Stimulated activated CD4-positive, alpha-beta T cell treated with anti-CD3 and anti-CD28 coated beads, TNF-alpha, amount 100 ng/mL, for 4 hours (primary cell): Measurements from ENCODE around the gene GLS.
"Not testable (repeated sequence)": the region's sequence is repeated elsewhere in the genome, so short reads cannot be mapped to it uniquely, and the experiment has no call there.

ENCODE experiments used
- DNase-seq, 3 experiments: peaks; one replicate each; pipeline ENCODE4 v3.0.0-alpha.2; 2020; ENCODE audit warnings: low read depth in 3 of 3

The GLS gene

DNA sequence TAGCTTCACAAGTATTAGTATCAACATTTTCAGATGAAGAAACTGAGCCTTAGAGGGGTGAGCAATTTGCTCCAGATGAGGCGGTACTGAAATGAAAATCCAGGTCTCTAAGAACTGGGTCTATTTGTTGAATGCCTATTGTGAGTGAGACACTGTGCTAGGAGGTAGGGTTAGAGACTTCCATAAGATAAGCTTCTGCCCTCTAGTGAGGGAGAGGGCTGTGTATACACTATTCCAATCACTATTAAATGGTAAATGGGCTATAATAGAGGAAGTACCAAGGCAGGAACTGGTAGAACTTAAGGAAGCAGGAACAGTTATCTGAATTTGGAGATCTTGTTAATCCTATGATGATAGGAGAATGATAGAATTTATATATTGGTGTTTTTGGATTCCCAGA is 23.6 kb upstream of the GLS start:
- no peak for DNase-seq

DNA sequence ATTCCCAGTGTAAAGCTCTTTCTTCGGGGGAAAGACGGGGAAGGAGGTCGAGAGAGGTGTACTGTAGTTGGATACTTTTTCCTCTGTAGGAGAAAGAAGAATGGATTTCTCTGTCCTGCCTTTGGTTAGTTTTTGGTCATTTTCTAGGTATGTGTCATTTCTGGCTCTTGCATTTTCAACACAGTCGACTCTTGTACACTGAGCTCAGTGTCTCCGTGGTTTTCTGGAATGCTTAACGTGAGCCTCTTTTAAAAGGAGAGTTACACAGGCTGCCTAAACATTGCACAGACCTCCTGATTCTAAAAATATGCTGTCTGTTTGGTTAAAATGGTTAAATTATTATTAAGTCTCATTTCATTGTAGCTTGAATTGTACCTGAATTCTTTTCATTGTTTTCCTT is 21.8 kb upstream of the GLS start:
- DNase-seq: no peak

DNA sequence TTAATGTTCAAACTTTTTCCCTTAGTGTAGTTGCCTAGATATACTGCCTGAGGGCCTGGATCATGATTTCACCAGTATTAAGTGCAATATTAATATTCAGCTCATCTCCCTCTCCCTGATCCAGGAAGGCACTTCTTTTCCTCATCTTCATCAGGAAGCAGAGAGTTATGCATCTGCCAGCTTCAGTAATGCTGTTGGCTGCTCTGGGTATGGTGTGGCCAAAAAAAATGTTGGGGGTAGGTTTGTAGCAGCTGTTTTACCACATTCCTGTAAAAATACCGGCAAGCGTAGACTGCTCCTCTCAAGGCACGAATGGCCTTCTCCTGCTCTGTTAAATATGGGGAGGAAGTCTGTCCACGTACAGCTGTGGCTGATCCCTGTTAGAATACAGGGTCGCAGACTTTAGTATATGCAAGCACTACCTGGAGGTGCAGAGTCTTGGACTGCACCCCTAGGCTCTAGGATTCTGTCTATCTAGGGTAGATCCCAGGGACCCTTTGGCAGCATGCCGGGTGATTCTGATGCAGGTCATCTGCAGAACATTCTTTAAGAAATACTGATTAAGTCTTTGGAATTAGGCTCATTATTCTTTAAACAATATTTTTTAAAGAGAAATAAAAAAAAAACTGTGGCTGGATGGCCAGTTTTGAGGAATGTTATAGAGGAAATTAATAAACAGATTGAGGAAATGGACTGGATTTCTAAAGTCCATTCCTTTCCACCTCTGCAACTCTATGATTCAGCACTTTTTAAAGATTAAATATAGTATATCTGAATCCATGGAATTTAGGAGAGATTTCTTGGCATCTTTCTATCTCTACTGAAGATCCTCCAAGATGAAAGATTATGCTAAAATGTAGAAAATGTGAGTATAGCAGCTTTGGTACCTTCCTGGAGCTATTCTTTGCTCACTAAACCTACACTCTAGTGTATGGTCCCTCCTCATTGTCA is 21.0 kb upstream of the GLS start:
- no peak for DNase-seq

DNA sequence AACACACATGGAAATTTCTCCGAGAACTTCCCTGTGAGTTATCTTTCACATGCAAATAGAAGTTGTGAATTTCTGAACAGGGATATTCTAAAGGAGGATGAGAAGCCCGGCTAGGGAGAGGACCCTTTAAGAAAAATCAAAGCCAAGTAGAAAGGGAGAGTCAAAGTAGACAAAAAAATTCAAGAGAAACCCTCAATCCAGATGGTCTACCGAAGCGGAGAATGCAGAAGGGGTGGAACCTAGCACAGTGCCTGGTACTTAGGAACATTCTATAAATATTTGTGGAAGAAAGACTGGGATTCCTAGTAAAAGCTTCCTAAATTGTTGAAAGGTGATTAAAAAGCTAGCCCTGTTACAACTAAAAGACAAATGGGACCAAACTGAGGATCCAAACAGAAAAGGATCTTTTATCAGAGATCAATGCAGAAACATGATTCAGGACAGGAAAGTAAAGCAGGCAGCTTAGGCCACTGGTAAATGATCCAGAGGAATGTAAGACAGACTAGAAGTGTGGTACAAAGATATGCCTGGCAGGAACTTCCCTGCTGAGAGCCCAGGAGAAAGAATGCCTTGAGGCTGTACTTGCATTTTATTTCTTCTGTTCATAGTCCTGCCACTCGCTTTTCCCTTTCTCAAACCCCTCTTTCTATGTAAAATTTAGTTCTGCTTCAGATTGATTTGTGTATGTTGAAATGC is 19.5 kb upstream of the GLS start:
- DNase-seq: no peak

DNA sequence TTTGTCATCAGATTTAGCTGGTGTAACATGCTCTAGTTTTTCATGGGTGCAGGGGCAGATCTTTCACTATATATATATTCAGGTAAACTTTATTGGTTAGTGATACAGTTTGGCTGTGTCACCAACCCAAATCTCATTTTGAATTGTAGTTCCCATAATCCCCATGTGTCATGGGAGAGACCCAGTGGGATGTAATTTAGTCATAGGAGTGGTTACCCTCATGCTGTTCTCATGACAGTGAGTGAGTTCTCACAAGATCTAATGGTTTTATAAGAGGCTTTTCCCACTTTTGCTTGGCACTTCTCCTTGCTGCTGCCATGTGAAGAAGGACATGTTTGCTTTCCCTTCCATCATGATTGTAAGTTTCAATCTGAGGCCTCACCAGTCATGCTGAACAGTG is 18.5 kb upstream of the GLS start:
- DNase-seq: not testable (repeated sequence)

DNA sequence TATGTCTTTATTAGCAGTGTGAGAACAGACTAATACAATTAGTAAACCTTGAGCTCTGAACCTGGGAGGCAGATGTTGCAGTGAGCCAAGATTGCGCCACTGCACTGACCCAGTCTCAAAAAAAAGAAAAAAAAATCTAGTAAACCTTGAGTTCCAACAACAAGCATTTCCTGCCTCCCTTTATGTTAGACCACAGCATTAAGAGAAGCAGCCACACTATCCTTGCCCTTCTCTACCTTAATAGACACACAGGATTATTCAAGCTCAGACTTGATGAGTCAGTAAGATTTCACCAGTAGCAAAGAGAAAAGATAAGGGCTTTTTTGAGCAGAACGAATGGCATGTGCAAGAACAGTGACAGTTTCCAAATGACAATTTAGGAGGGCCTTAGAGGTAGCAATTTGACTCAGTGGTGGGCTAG is 18.0 kb upstream of the GLS start:
- DNase-seq: no peak

DNA sequence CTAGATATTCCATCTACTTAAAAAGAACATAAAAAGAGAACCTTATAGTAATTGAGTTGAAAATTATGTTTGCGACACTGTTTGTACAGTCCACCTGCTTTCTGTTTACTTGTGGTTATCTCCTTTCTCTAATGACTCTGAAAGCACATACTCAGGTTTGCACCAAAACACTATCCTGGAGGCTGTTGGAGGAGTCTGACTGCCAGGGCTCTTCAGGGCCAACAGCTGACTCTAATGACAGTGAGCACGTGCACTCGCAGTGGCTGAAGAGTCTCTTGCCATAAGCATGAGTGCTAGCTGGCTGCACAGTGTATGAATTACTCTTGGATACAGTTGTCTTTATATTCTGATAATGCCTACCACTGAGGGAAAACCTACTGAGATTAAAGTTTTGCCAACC is 16.7 kb upstream of the GLS start:
- no peak for DNase-seq

DNA sequence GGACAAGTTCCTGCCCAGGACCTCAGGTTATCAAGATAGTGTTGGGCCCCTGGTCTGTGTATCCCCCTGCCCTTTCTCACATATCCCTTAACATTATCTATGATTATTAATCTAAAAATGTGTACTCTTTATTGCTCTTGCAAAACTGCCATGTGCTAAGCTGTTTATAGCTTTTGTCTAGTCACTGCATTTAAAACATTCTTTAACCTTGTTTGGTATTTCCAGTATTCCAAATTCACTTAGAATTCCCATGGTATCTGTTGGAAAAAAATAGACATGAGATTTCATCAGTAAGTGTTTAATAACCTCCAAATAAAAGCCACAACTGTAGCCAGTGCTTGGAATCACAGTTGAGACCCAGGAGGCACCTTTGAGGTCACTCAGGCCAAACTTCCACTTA is 16.2 kb upstream of the GLS start:
- no peak for DNase-seq

DNA sequence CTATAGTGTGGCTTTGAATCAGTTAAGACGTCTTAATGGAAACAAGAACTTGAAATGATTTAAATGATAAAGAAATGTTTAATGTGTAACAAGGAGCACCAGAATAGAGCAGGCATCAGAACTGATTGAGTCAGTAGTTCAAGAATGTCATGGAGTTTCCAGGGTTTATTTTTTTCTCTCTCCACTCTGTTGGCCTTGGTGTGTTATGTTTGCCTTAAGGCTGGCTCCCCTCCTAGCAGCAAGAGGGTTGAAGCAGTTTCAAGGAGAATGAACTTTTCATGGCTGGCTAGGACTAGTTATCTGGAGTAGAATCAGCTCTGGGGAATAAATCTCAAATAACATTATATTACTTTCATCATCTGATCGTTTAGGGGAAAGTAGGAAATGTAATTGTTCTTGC is 13.4 kb upstream of the GLS start:
- DNase-seq: no peak

DNA sequence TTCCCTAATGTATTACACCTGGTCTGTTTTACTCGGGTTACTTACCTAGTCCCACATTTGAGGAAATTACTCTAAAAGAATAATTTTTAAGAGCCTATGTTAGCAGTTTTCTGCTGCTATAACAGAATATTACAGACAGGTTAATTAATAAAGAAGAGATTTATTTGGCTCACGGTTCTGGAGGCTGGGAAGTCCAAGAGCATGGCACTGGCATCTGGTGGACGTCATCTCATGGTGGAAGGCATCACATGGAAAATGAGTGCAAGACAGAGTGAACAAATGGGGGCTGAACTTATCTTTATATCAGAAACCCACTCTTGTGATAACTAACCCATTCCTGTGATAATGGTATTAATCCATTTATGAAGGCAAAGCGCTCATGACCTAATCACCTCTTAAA is 12.8 kb upstream of the GLS start:
- DNase-seq: no peak

DNA sequence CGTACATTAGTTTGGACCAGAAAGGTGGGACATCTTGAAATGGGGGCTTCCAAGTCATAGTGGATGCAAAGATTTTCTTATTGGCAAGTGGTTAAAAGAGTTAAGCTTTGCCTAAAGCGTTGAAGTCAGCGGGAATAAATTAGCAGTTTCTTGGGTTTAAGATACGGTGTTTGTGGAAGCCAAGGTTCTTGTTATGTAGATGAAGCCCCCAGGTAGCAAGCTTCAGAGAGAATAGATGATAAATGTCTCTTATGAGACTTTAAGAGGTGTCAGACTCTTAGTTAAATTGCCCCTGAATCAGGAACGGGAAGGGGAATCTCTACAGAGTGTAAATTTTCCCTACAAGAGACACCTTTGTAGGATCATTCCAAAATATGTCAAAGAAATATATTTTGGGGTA is 10.9 kb upstream of the GLS start:
- DNase-seq: no peak

DNA sequence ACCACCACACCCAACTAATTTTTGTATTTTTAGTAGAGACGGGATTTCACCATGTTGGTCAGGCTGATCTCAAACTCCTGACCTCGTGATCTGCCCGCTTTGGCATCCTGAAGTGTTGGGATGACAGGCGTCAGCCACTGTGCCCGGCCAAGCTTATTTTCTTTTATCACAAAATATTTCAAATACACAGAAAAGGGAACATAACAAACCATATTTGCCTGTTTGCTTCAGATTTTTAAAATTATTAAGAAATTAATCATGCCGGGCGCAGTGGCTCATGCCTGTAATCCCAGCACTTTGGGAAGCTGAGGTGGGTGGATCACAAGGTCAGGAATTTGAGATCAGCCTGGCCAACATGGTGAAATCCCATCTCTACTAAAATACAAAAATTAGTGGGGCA is 7.2 kb upstream of the GLS start:
- DNase-seq: not testable (repeated sequence)

DNA sequence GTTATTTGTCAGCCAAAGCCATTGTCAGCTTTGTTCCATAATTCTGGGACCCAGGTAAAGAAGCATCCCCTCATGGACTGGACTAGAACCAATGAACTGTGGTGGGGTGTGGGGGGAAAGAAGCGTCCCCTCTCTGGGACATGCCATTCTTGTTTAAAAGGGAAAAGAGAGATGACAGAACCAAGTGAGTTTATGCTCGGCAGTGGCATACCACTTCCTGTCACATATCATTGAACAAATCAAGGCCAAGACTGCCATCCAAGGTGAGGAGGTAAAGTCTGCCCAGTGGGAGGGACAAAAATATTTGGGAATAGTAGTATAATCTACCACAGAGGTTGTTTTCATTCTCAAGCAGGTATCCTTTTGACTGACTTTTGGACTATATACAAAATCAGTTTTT is 4.7 kb upstream of the GLS start:
- no peak for DNase-seq

DNA sequence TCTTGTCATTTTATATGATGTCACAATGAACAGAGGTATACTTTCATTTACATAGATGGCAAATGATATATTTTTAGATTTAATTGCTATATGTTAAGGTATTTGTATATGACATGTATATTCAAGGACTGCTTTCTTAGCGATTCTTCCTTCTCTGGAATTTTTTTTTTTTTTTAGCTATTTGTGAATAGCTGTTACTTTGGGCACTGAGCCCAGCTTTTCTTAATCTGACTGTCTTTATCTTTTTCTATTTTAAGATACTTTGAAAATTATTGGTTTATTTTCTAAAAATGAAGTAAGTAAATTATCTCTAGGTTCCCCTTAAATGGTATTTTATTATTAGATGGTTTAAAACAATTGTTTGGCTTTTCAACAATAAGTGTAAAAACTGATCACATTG is 4.0 kb upstream of the GLS start:
- DNase-seq: no peak

DNA sequence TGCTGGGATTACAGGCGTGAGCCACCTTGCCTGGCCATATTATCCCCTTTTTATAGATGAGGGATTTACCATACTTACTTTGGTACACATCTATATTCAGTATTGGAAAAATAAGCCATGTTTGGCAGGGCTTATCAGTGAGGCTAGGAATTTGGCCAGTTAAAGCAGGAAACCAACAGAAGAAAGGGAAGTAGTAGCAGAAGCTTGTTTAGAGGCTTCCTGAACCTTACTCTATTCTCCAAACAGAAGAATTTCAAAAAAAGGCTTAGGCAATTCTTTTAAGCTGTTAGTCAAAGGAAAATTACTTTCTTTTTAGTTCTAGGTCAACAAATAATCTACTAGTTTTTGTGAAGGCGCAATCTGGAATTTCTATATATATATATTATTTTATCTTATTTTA is 3.2 kb upstream of the GLS start:
- no peak for DNase-seq

DNA sequence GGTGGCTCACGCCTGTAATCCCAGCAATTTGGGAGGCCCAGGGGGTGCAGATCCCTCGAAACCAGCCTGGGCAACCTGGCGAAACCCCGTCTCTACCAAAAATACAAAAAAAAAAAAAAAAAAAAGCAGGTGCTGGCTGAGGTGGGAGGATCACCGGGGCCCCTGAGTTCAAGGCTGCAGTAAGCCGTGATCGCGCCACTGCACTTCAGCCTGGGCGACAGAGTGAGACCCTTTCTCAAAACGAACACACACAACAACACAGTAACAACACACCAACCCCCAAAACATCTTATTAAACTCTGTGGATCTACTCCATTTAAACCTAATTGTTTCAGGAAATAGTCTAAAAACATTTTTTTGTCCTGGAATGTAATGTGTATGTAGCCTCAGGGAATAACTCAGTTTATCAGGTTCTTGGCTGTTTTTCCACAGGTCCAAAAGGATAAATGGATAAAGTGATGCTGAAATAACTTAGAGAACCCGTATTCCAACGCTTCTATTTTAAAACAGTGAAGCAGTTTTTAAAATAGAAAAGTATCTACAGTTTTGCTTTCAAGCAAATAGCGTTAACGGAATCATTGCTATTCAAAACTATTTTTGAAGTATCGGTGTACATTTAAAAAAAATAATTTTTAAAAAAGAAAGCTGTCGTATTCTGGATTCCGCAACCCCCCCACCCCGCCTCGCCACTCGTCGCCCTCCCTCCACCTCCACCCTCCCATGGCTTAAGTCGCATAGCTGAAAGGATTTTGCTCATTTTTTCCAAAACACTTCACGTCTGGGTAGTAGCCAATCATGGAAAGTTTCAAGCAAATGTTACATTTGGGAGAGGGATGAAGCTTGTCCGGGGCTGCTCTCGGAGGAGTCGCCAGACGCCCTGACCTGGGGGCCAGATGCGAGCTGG is 895 bp upstream of the GLS start:
- peak in 2 of 3 experiments; percentile 14 to 42 for DNase-seq

DNA sequence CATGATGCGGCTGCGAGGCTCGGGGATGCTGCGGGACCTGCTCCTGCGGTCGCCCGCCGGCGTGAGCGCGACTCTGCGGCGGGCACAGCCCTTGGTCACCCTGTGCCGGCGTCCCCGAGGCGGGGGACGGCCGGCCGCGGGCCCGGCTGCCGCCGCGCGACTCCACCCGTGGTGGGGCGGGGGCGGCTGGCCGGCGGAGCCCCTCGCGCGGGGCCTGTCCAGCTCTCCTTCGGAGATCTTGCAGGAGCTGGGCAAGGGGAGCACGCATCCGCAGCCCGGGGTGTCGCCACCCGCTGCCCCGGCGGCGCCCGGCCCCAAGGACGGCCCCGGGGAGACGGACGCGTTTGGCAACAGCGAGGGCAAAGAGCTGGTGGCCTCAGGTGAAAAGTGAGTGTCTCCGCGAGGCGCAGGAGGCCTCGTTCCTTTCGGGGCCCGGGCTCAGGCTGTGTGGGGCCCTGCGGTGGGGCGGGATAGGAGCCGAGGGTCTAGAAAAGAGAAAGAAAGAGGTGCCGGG is 520 bp downstream of the GLS start:
- DNase-seq: no peak

DNA sequence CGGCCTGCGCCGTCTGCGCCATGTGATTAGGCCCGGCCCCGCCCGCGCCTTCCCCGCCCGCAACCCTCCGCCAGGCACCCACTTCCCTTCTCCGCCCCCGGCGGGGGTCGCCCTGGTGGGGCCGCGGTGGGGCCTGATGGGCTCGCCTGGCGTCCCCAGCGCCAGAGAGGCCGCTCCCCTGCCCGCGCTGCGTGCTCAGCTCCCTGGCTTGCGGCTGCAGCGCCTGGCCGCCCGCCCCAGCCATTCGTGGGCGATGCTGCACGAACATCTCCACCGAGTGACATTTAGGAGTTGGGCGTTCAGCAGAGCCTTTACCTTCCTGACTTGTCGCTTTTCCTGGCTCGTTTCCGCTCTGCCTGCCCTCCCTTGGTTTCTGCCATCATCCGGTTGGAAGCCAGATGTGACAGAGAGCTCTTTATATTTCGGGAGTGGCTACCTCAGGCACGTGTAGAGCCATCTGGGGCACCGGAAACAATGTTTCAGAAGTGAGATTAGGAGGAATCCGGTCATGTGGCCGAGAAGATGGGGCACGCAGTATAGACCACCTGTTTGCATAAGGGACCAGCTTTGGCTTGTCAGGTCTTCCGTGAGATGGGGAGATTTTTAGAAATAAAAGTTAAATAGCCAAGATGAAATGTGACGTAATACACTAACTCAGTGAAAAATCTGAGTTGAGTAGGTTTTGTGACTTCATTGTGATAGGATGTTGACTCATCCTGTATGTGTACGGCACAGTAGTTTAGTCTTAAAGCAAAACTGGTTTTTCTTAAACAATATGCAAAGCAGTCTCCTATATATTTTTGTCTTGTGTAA is 1.2 kb downstream of the GLS start:
- peak; percentile 55 to 63 (median 57) for DNase-seq

DNA sequence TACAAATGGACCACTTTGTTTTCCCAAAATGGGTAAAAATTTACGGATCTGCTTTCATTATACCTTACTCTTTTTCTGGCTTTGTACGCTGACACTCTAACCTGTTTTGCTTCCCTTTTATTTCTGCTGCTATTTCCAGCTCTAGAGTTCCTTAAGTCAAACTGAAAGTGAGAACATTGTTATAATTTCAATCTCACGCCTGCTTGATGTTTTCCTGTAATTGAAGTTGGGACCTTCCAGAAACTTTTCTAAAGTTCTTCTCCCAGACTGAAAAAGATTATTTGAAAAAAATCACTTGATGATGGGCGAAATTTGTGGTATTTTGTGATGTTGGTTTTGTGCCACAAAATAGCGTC is 1.8 kb downstream of the GLS start:
- DNase-seq: no peak

DNA sequence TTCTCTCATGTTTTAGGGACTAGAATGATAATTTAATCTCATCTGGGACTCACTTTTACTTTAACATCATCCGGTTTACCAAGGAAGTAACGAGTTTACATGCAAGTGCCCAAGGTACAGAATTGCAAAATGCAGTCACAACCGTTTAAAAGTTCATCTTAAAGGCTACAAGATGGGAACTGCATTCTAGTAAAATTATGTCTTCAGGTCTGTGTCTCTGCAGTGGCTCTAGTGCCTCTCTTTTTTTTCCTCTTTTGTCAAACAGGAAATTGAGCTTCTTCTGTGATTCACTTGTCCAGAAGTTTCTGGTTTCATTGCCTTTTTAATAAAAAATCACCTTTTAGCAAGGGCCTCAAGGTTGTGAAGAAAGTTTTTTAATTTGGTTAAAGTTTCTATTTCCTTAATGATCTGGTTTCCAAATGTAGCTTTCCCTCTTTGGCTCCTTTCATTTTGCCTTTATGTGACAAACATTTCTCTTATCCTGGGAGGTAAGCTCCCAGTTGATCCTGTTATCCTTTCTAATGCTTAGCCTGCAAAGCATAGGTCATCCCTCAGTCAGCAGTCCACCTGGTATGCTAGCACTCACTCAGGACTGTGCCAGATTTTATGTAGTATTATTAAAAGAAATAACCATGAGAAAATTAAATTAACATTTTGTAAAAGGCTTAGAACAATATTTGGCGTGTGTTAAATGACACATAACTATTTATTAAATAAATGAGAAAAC is 2.4 kb downstream of the GLS start:
- DNase-seq: no peak
